ENCODE measurements around the gene AMY1C. TPM values are rescaled to one million over a fixed set of nuclear protein-coding genes. Genes with fewer than 3 reads are reported as not detected.

AMY1C gene
- total and polyA plus RNA-seq, 2 of the 8 experiments (the other 6 are each of a cell fraction or from before 2014, with no cell fraction given): not detected

GRCh38 chr1:103790172-103790571 is 40.5 kb downstream of the AMY1C start:
- no peak for DNase-seq (ENCODE audit: low read depth in 1 of 2, low spot score in 2 of 2)
- Histone ChIP-seq H3K79me2 (ENCODE audit: control insufficient read depth in 1 of 2, insufficient read depth in 2 of 2, low read length in 2 of 2) (no peaks in the 10 kb centered on the region), H2AFZ (ENCODE audit: low read length) (no peak overlapping the region), H3K4me3 (ENCODE audit: extremely low read depth in 1 of 4, insufficient read depth in 2 of 4, low read depth in 3 of 4, low read length in 4 of 4) (no peak overlapping the region), H3K18ac (ENCODE audit: extremely low read depth, low read length) (no peak overlapping the region), H3K9ac (replicated peaks in 1 of 4; ENCODE audit: extremely low read depth in 1 of 4, low read depth in 3 of 4, low read length in 3 of 4) (no peak overlapping the region), H3K4ac (replicated peaks; ENCODE audit: insufficient read length, low read depth, low read length) (no peak overlapping the region), H2AK5ac (ENCODE audit: low read depth, low read length) (no peak overlapping the region), H4K91ac (replicated peaks; ENCODE audit: insufficient read length, low read length) (no peak overlapping the region), H4K8ac (ENCODE audit: extremely low read depth, insufficient read depth, low read length) (no peak overlapping the region), H3K36me3 (ENCODE audit: control insufficient read depth in 2 of 4, insufficient read depth in 4 of 4, low read length in 3 of 4) (no peaks in the 10 kb centered on the region), H3K79me1 (ENCODE audit: low read depth, low read length) (no peaks in the 10 kb centered on the region), H3K56ac (replicated peaks; ENCODE audit: insufficient read length, low read depth, low read length) (no peak overlapping the region), H3K23me2 (ENCODE audit: low read depth, low read length) (no peaks in the 10 kb centered on the region), H3K4me2 (ENCODE audit: insufficient read depth in 1 of 2, low read depth in 2 of 2, low read length in 2 of 2) (no peak overlapping the region), H2BK5ac (ENCODE audit: low read depth, low read length) (no peak overlapping the region), H2BK20ac (ENCODE audit: low read length) (no peak overlapping the region), H4K5ac (ENCODE audit: insufficient read length, low read depth, low read length) (no peak overlapping the region), H2BK120ac (replicated peaks; ENCODE audit: low read depth, low read length) (no peak overlapping the region), H3K9me3 (ENCODE audit: insufficient read depth in 2 of 2, low read depth in 1 of 2, low read length in 1 of 2) (no peaks in the 10 kb centered on the region), H3K23ac (ENCODE audit: insufficient read length) (no peak overlapping the region), H2BK15ac (ENCODE audit: low read length) (no peak overlapping the region), H2BK12ac (ENCODE audit: low read depth, low read length) (no peak overlapping the region), H3K14ac (ENCODE audit: insufficient read length) (no peak overlapping the region), H3K27ac (ENCODE audit: low read depth, low read length) (no peak overlapping the region), H3K27me3 (replicated peaks in 1 of 4; ENCODE audit: control insufficient read depth in 3 of 4, extremely low read depth in 1 of 4, insufficient read depth in 3 of 4, low read length in 3 of 4) (no peaks in the 10 kb centered on the region), H3K4me1 (replicated peaks in 1 of 4; ENCODE audit: control insufficient read depth in 3 of 4, insufficient read depth in 4 of 4, low read length in 3 of 4) (no peaks in the 10 kb centered on the region), H4K20me1 (replicated peaks in 1 of 2; ENCODE audit: control insufficient read depth in 1 of 2, insufficient read depth in 2 of 2, low read length in 2 of 2) (no peaks in the 10 kb centered on the region)
- ChIA-PET POLR2A (ENCODE audit: partially characterized antibody) (no interaction called here), CTCF (ENCODE audit: partially characterized antibody) (interaction anchor here (0.9 to 2.6 kb wide), 8 partner anchors 152 to 473 kb away, joined by 3 to 10 read pairs (median 4); no protein-coding TSS in a partner anchor)
- WGBS, 2 experiments (ENCODE audit: extremely low coverage in 1 of 2, insufficient coverage in 1 of 2, insufficient read length in 1 of 2, insufficient replicate concordance in 2 of 2, low coverage in 1 of 2, low lambda C conversion rate in 2 of 2, missing lambda C conversion rate in 1 of 2): 91% methylated on average over 2 of the region's 2 CpGs; no CpG with 5 or more reads in 1 of the 2 experiments
- no peak for FAIRE-seq
- TF ChIP-seq POU5F1 (IDR thresholded peaks at IDR 0.05; ENCODE audit: low read depth, low read length) (no peak), CBX5 (IDR thresholded peaks at IDR 0.05; ENCODE audit: low read depth, low read length) (no peak), KDM5A (IDR thresholded peaks at IDR 0.05; ENCODE audit: low read length) (no peak), BACH1 (IDR thresholded peaks at IDR 0.05; ENCODE audit: low read length) (no peak), TBP (IDR thresholded peaks at IDR 0.05; ENCODE audit: low read depth, low read length) (no peak), SAP30 (IDR thresholded peaks at IDR 0.05; ENCODE audit: insufficient read depth, insufficient replicate concordance, low read length) (no peak), RAD21 (IDR thresholded peaks at IDR 0.05 in 1 of 2, conservative IDR thresholded peaks at IDR 0.05 in 1 of 2; ENCODE audit: low read depth in 2 of 2, low read length in 2 of 2) (no peak), ATF2 (IDR thresholded peaks at IDR 0.05; ENCODE audit: low read length) (no peak), MAFK (IDR thresholded peaks at IDR 0.05; ENCODE audit: low read depth, low read length) (no peak), CTBP2 (IDR thresholded peaks at IDR 0.05; ENCODE audit: borderline replicate concordance, insufficient read depth, insufficient read length, low read length) (no peak), RNF2 (IDR thresholded peaks at IDR 0.05; ENCODE audit: borderline replicate concordance, low read depth, low read length, missing control alignments, poor library complexity, severe bottlenecking) (no peak), BRCA1 (IDR thresholded peaks at IDR 0.05; ENCODE audit: low read depth, low read length) (no peak)

Measured in H1 (cell line).